CD4-positive, alpha-beta T cell (primary cell): Measurements from ENCODE around the gene ESD. TPM values are rescaled to one million over a fixed set of nuclear protein-coding genes. Genes with fewer than 3 reads are reported as not detected.
A peak's percentile ranks its signal among the peaks of the same experiment; 100 is the strongest.

Experiments used
- ATAC-seq: fragments of 200-7000 bp; cut with Tn5 transposase; one replicate; pipeline ENCODE4 v1.10.0; 2022; ENCODE audit warnings: mild to moderate bottlenecking; ENCODE audit not compliant: poor library complexity
- CTCF ChIA-PET: fragments of 350-600 bp; sonication (Branson Sonifier 250); formaldehyde crosslinking; loops from one replicate; lab custom pipeline; 2021; ENCODE audit warnings: antibody characterized with exemption, inconsistent platforms; lab: Charles Lee
- POLR2A ChIA-PET: fragments of 350-600 bp; sonication (Branson Sonifier 250); formaldehyde crosslinking; loops from one replicate; lab custom pipeline; 2021; ENCODE audit warnings: antibody characterized with exemption, inconsistent platforms; lab: Charles Lee
- DNase-seq, 14 experiments: peaks; one replicate each; pipeline ENCODE4 v3.0.0-alpha.2; 2013 to 2020; ENCODE audit warnings: mixed read lengths in 2 of 14
- H3K27ac ChIP-seq, 2 donors: one replicate each; pipeline versions ENCODE4 v1.5.1 to v1.7.0; 2013; ENCODE audit warnings: low read length in 2 of 2, low read depth in 1 of 2, mild to moderate bottlenecking in 1 of 2
- H3K27me3 ChIP-seq, 2 experiments: 1 replicate in 1 of 2; 2 replicates in 1 of 2; pipeline versions ENCODE4 v1.6.1 to v1.7.0; 2013; ENCODE audit warnings: low read length in 2 of 2, control low read depth in 1 of 2, mild to moderate bottlenecking in 1 of 2, moderate library complexity in 1 of 2; ENCODE audit not compliant: insufficient read depth in 2 of 2, control insufficient read depth in 1 of 2
- H3K36me3 ChIP-seq: one replicate; pipeline ENCODE4 v1.6.1; 2013; ENCODE audit warnings: low read length, control low read depth; ENCODE audit not compliant: insufficient read depth
- H3K4me1 ChIP-seq: one replicate; pipeline ENCODE4 v1.6.1; 2013; ENCODE audit warnings: low read length, control low read depth; ENCODE audit not compliant: insufficient read depth
- H3K4me3 ChIP-seq: one replicate; pipeline ENCODE4 v1.5.1; 2013; ENCODE audit warnings: mild to moderate bottlenecking, low read length, moderate library complexity
- H3K9me3 ChIP-seq, 2 experiments: 1 replicate in 1 of 2; 2 replicates in 1 of 2; pipeline versions ENCODE4 v1.6.1 to v1.7.0; 2013; ENCODE audit warnings: low read length in 2 of 2, mild to moderate bottlenecking in 2 of 2, control low read depth in 1 of 2, moderate library complexity in 1 of 2; ENCODE audit not compliant: control insufficient read depth in 1 of 2, insufficient read depth in 1 of 2
- H3K27ac Mint-ChIP-seq: one replicate; pipeline ENCODE4 v1.8.0; 2020; ENCODE audit warnings: mixed read lengths
- H3K27me3 Mint-ChIP-seq: one replicate; pipeline ENCODE4 v1.8.0; 2021; ENCODE audit warnings: mixed read lengths
- H3K36me3 Mint-ChIP-seq: one replicate; pipeline ENCODE4 v1.8.0; 2021; ENCODE audit warnings: low read depth, mixed read lengths
- H3K4me1 Mint-ChIP-seq: one replicate; pipeline ENCODE4 v1.8.0; 2021; ENCODE audit warnings: low read depth, mixed read lengths
- H3K4me3 Mint-ChIP-seq: one replicate; pipeline ENCODE4 v1.8.0; 2020; ENCODE audit warnings: mild to moderate bottlenecking, mixed read lengths
- H3K9me3 Mint-ChIP-seq: one replicate; pipeline ENCODE4 v1.8.0; 2020; ENCODE audit warnings: mixed read lengths
- CTCF ChIP-seq: fragments of 200-600 bp; IDR thresholded peaks from one replicate; pipeline ENCODE4 v1.8.0; 2022; ENCODE audit warnings: antibody characterized with exemption, mild to moderate bottlenecking
- intact Hi-C, 2 experiments: fragments of 100-400 bp; cut with DNase I in 1 of 2; cut with micrococcal nuclease in 1 of 2; formaldehyde crosslinking; loops; one replicate each; pipeline versions ENCODE4 v1.15.1 to v1.9.0; 2023 to 2025; cut with DNase I, micrococcal nuclease
- total RNA-seq, 174 experiments: library from RNA in 2 of 174; stranded (reverse) in 2 of 174; gene quantifications; one replicate each; pipeline ENCODE4 v1.2.3 and lab custom pipeline; 2021 to 2026

ESD gene
- total RNA-seq, 2 experiments from 2014 or later, result 30.8 to 34.1 TPM

- no peak for DNase-seq
- Histone ChIP-seq H3K27ac (no peak overlapping the region), H3K9me3 (no peaks in the 10 kb centered on the region), H3K4me1 (no peaks in the 10 kb centered on the region), H3K36me3 (peaks cover 28% of the 10 kb centered on the region), H3K4me3 (no peak overlapping the region), H3K27me3 (no peaks in the 10 kb centered on the region)
- no peaks in the 10 kb centered on the region for H3K27me3 Mint-ChIP-seq
- H3K36me3 Mint-ChIP-seq, result peaks cover 47% of the 10 kb centered on the region
- intact Hi-C loops, result no loop called here
- H3K27ac Mint-ChIP-seq, result no peak overlapping the region
- no peak overlapping the region for H3K4me3 Mint-ChIP-seq
- ATAC-seq, result no peak
- no peak for TF ChIP-seq CTCF
- POLR2A ChIA-PET, result no interaction called here
- no peaks in the 10 kb centered on the region for H3K4me1 Mint-ChIP-seq
- no peaks in the 10 kb centered on the region for H3K9me3 Mint-ChIP-seq
- CTCF ChIA-PET, result no interaction called here
Measured at GRCh38 chr13:46735425-46735824, 61.5 kb downstream of the ESD start.

- Mint-ChIP-seq H3K27ac (no peak overlapping the region), H3K27me3 (no peaks in the 10 kb centered on the region), H3K4me3 (no peak overlapping the region), H3K4me1 (no peaks in the 10 kb centered on the region), H3K9me3 (no peaks in the 10 kb centered on the region), H3K36me3 (peaks cover 65% of the 10 kb centered on the region)
- DNase-seq, result no peak
- Histone ChIP-seq H3K27ac (no peak overlapping the region), H3K36me3 (peaks cover 43% of the 10 kb centered on the region), H3K27me3 (no peaks in the 10 kb centered on the region), H3K4me1 (no peaks in the 10 kb centered on the region), H3K9me3 (no peaks in the 10 kb centered on the region), H3K4me3 (no peak overlapping the region)
- ChIA-PET CTCF (no interaction called here), POLR2A (no interaction called here)
- intact Hi-C loops, result no loop called here
- ATAC-seq, result no peak
- TF ChIP-seq CTCF, result no peak
Measured at GRCh38 chr13:46731535-46731934, 65.4 kb downstream of the ESD start.

- TF ChIP-seq CTCF, result peak; percentile 21
- ATAC-seq, result no peak
- intact Hi-C loops, result no loop called here
- H3K27ac ChIP-seq, result no peak overlapping the region
- Mint-ChIP-seq H3K27me3 (no peaks in the 10 kb centered on the region), H3K9me3 (no peaks in the 10 kb centered on the region), H3K36me3 (peaks cover 70% of the 10 kb centered on the region), H3K4me3 (no peak overlapping the region), H3K27ac (no peak overlapping the region), H3K4me1 (no peaks in the 10 kb centered on the region)
- peak in 3 of 14 experiments; percentile 24 to 31 (median 31) for DNase-seq
- no peaks in the 10 kb centered on the region for H3K4me1 ChIP-seq
- H3K27me3 ChIP-seq, result no peaks in the 10 kb centered on the region
- POLR2A ChIA-PET, result no interaction called here
- H3K36me3 ChIP-seq, result peaks cover 63% of the 10 kb centered on the region
- CTCF ChIA-PET, result no interaction called here
- no peaks in the 10 kb centered on the region for H3K9me3 ChIP-seq
- no peak overlapping the region for H3K4me3 ChIP-seq
Measured at GRCh38 chr13:46728777-46729176, 68.2 kb downstream of the ESD start.
